HCT116 (cell line): ENCODE measurements around the gene IQCN. TPM values are rescaled to one million over a fixed set of nuclear protein-coding genes. Genes with fewer than 3 reads are reported as not detected.
A peak's percentile ranks its signal among the peaks of the same experiment; 100 is the strongest.

ENCODE experiments used
- ATAC-seq: fragments of 200-7000 bp; cut with Tn5 transposase; 2 replicates; pipeline ENCODE4 v1.9.1; 2020; ENCODE audit warnings: mild to moderate bottlenecking, moderate library complexity
- BruUV-seq: library from RNA; stranded (reverse); fragments of 400-500 nt; replicated peaks from 2 replicates; lab custom pipeline; 2021; lab: Mats Ljungman, UMichigan
- CTCF ChIA-PET: fragments of 300-600 bp; sonication (Branson Sonifier 250); formaldehyde crosslinking; loops from one replicate; lab custom pipeline; 2021; ENCODE audit warnings: antibody characterized with exemption; lab: Charles Lee
- POLR2A ChIA-PET: fragments of 300-600, 350-600 bp; sonication (Branson Sonifier 250); formaldehyde crosslinking; loops from one replicate; lab custom pipeline; 2021; ENCODE audit warnings: antibody characterized with exemption; lab: Charles Lee
- RAD21 ChIA-PET, 2 experiments: fragments of 300-600 bp; sonication (Branson Sonifier 250); formaldehyde crosslinking; loops; one replicate each; lab custom pipeline; 2023; ENCODE audit warnings: low total read pairs in 2 of 2; ENCODE audit not compliant: uncharacterized antibody in 2 of 2, unreplicated experiment in 2 of 2, low non-redundant PET in 1 of 2; lab: Charles Lee
- DNase-seq: peaks from one replicate; pipeline ENCODE4 v3.0.0-alpha.2; 2010; ENCODE audit warnings: low read depth, low spot score
- H2AFZ ChIP-seq: fragments of 200-600 bp; shearing (Covaris generic), sonication (generic); 2 replicates; pipeline ENCODE4 v1.6.1; 2017; ENCODE audit warnings: low read depth, mixed run types, mixed read lengths, antibody characterized with exemption, low read length; ENCODE audit not compliant: poor library complexity, severe bottlenecking
- H3K27ac ChIP-seq: 2 replicates; pipeline ENCODE4 v1.5.1; 2012; ENCODE audit warnings: low read depth, low read length
- H3K27me3 ChIP-seq: fragments of 200-600 bp; sonication (generic); 2 replicates; pipeline ENCODE4 v1.6.1; 2016; ENCODE audit warnings: mixed run types, low read length, mixed read lengths; ENCODE audit not compliant: insufficient read depth
- H3K36me3 ChIP-seq, 2 experiments: fragments of 200-500 bp in 1 of 2; fragments of 200-600 bp in 1 of 2; sonication (Bioruptor generic) in 1 of 2; sonication (generic) in 1 of 2; 2 replicates each; pipeline versions ENCODE4 v1.5.1 to v1.6.1; 2014 to 2016; ENCODE audit warnings: low read length in 2 of 2, inconsistent platforms in 1 of 2, mixed read lengths in 1 of 2, mixed run types in 1 of 2; ENCODE audit not compliant: insufficient read depth in 2 of 2, control insufficient read depth in 1 of 2
- H3K4me1 ChIP-seq, 2 experiments: fragments of 200-600 bp in 1 of 2; sonication (generic) in 1 of 2; 2 replicates each; pipeline versions ENCODE4 v1.5.1 to v1.6.1; 2012 to 2017; ENCODE audit warnings: low read length in 2 of 2, inconsistent platforms in 1 of 2, mild to moderate bottlenecking in 1 of 2, mixed read lengths in 1 of 2, mixed run types in 1 of 2, moderate library complexity in 1 of 2; ENCODE audit not compliant: insufficient read depth in 2 of 2, control insufficient read depth in 1 of 2
- H3K4me2 ChIP-seq: fragments of 200-600 bp; sonication (generic); 2 replicates; pipeline ENCODE4 v1.6.1; 2017; ENCODE audit warnings: mixed run types, low read length, mixed read lengths
- H3K4me3 ChIP-seq, 2 experiments: fragments of 200-600 bp in 1 of 2; sonication (generic) in 1 of 2; replicated peaks in 1 of 2; 2 replicates each; pipeline ENCODE4 v1.5.1; 2011 to 2016; ENCODE audit warnings: low read length in 2 of 2, control low read depth in 1 of 2, low read depth in 1 of 2, mild to moderate bottlenecking in 1 of 2, mixed read lengths in 1 of 2, mixed run types in 1 of 2
- H3K79me2 ChIP-seq: fragments of 200-600 bp; sonication (generic); 2 replicates; pipeline ENCODE4 v1.6.1; 2017; ENCODE audit warnings: mild to moderate bottlenecking, mixed run types, low read length, moderate library complexity, mixed read lengths; ENCODE audit not compliant: insufficient read depth
- H3K9ac ChIP-seq: fragments of 200-600 bp; sonication (generic); 2 replicates; pipeline ENCODE4 v1.6.1; 2016; ENCODE audit warnings: low read length, mixed read lengths
- H3K9me2 ChIP-seq: fragments of 200-600 bp; sonication (generic), shearing (Covaris generic); 2 replicates; pipeline ENCODE4 v1.6.1; 2017; ENCODE audit warnings: mixed run types, mild to moderate bottlenecking, moderate library complexity; ENCODE audit not compliant: insufficient read depth
- H3K9me3 ChIP-seq, 2 experiments: fragments of 200-500 bp in 1 of 2; fragments of 200-600 bp in 1 of 2; sonication (Bioruptor generic) in 1 of 2; sonication (generic) in 1 of 2; 2 replicates each; pipeline ENCODE4 v1.6.1; 2014 to 2017; ENCODE audit warnings: low read length in 2 of 2, mixed read lengths in 2 of 2, inconsistent platforms in 1 of 2, low read depth in 1 of 2, mild to moderate bottlenecking in 1 of 2, mixed run types in 1 of 2, moderate library complexity in 1 of 2; ENCODE audit not compliant: control insufficient read depth in 1 of 2, insufficient read depth in 1 of 2
- H4K20me1 ChIP-seq: fragments of 200-600 bp; sonication (generic), shearing (Covaris generic); 2 replicates; pipeline ENCODE4 v1.6.1; 2017; ENCODE audit warnings: mixed run types, mild to moderate bottlenecking, moderate library complexity; ENCODE audit not compliant: insufficient read depth
- EGR1 ChIP-seq: IDR thresholded peaks from 2 replicates; pipeline ENCODE4 v1.6.1; 2012; ENCODE audit warnings: low read depth
- POLR2AphosphoS5 ChIP-seq: IDR thresholded peaks from 2 replicates; pipeline ENCODE4 v1.6.1; 2011; ENCODE audit warnings: mild to moderate bottlenecking, low read depth, low read length, moderate library complexity
- SIN3A ChIP-seq: IDR thresholded peaks from 2 replicates; pipeline ENCODE4 v1.6.1; 2012; ENCODE audit warnings: low read depth
- SRF ChIP-seq: IDR thresholded peaks from 2 replicates; pipeline ENCODE4 v1.6.1; 2012; ENCODE audit warnings: low read depth
- TCF7L2 ChIP-seq: IDR thresholded peaks from 2 replicates; pipeline ENCODE4 v1.7.0; 2011; ENCODE audit warnings: borderline replicate concordance, inconsistent platforms; ENCODE audit not compliant: insufficient read depth, insufficient read length; ENCODE audit errors: extremely low read depth
- YY1 ChIP-seq: IDR thresholded peaks from 2 replicates; pipeline ENCODE4 v1.6.1; 2011; ENCODE audit warnings: low read length, low read depth, moderate library complexity, mild to moderate bottlenecking; ENCODE audit not compliant: insufficient replicate concordance; ENCODE audit errors: extremely low read depth
- intact Hi-C: fragments of 100-400 bp; cut with micrococcal nuclease; formaldehyde crosslinking; loops from 2 replicates; pipeline ENCODE4 v1.10.0; 2022
- total RNA-seq: library from RNA; stranded (reverse); gene quantifications from one replicate; pipeline ENCODE4 v1.2.1, GENCODE V29; 2021; ENCODE audit not compliant: unreplicated experiment
- TF ChIP-seq, protein P1 (sequence below): IDR thresholded peaks from 2 replicates; pipeline ENCODE4 v1.6.1; 2012; ENCODE audit warnings: low read depth
- TF ChIP-seq, protein P2 (sequence below): IDR thresholded peaks from 2 replicates; pipeline ENCODE4 v1.6.1; 2012

The IQCN gene
- total RNA-seq, 1 experiment from 2014 or later = 4.8 TPM

DNA sequence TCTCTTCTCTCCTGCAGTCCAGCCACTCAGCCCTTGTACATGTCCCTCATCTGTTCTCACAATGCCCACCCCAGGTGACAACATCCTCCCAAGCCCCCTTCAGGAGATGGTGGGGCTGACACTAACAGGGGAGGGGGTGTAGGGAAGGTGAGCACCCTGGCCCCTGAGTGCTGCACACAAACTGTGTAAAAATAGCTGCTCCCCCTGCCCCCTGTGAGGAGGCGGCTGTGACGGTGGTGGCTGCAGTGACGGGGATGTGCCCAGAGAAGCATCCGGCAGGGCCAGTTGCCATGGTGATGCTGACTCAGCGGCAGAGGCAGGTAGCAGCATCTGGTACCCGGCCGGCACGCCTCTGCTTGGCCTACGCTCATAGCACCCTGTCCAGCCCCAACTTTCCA lies 20.2 kb upstream of the IQCN start:
- no peaks in the 10 kb centered on the region for H3K9me3 ChIP-seq
- peak overlapping the region; percentile 94 for H3K27ac ChIP-seq
- no peak for TF ChIP-seq SIN3A
- TF ChIP-seq YY1 = no peak
- TF ChIP-seq POLR2AphosphoS5 = no peak
- H3K4me1 ChIP-seq = peaks cover 37 to 72% of the 10 kb centered on the region in 2 experiments
- no peaks in the 10 kb centered on the region for H3K27me3 ChIP-seq
- H3K4me3 ChIP-seq = no peak overlapping the region
- DNase-seq (no peak), ATAC-seq (no peak)
- H3K9me2 ChIP-seq = no peaks in the 10 kb centered on the region
- H3K79me2 ChIP-seq = no peaks in the 10 kb centered on the region
- RAD21 ChIA-PET = no interaction called here
- CTCF ChIA-PET = interaction anchor here (3.1 kb wide), 1 partner anchor 14 kb away, joined by 28 read pairs; the partner anchor contains the start of gene JUND
- H2AFZ ChIP-seq = no peak overlapping the region
- no TSS peak for BruUV-seq
- H3K9ac ChIP-seq = peak overlapping the region; percentile 86
- POLR2A ChIA-PET = interaction anchor here (4.4 kb wide), 1 partner anchor 13 kb away, joined by 138 read pairs; the partner anchor contains the start of gene JUND
- intact Hi-C loops = no loop called here
- H3K4me2 ChIP-seq = peak overlapping the region; percentile 98; the same call in 1 of the 2 replicates
- H3K36me3 ChIP-seq = no peaks in the 10 kb centered on the region
- H4K20me1 ChIP-seq = no peaks in the 10 kb centered on the region

DNA sequence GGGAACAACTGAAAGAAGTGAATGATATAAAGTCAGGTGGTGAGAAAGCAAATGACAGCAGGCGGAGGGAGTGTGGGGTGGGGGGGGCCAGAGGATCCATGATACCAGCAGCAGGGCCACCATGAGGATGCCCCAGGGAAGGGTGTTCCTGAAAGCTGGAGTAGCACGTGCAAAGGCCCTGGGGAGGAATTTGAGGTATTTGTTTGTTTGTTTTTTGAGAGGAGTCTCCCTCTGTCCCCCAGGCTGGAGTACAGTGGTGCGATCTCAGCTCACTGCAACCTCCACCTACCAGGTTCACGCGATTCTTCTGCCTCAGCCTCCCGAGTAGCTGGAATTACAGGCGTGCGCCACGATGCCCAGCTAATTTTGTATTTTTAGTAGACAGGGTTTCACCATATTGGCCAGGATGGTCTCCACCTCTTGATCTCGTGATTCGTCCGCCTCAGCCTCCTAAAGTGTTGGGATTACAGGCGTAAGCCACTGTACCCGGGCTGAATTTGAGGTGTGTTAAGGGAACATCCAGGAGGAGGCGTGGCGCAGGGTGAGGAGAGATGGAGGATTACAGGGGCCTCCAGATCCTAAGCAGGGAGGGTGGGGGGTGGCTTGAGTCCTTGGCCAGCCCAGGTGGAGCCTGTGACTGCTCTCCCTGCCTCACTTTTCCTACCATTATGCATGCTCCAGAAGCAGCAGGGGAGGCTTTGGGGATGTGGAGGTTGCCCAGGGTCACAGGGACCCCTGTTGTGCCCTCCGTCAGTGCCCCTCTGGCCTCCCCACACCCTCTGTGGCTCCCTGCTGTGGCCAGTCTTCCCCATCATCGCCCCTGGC lies 19.6 kb upstream of the IQCN start:
- TF ChIP-seq, protein P1, sequence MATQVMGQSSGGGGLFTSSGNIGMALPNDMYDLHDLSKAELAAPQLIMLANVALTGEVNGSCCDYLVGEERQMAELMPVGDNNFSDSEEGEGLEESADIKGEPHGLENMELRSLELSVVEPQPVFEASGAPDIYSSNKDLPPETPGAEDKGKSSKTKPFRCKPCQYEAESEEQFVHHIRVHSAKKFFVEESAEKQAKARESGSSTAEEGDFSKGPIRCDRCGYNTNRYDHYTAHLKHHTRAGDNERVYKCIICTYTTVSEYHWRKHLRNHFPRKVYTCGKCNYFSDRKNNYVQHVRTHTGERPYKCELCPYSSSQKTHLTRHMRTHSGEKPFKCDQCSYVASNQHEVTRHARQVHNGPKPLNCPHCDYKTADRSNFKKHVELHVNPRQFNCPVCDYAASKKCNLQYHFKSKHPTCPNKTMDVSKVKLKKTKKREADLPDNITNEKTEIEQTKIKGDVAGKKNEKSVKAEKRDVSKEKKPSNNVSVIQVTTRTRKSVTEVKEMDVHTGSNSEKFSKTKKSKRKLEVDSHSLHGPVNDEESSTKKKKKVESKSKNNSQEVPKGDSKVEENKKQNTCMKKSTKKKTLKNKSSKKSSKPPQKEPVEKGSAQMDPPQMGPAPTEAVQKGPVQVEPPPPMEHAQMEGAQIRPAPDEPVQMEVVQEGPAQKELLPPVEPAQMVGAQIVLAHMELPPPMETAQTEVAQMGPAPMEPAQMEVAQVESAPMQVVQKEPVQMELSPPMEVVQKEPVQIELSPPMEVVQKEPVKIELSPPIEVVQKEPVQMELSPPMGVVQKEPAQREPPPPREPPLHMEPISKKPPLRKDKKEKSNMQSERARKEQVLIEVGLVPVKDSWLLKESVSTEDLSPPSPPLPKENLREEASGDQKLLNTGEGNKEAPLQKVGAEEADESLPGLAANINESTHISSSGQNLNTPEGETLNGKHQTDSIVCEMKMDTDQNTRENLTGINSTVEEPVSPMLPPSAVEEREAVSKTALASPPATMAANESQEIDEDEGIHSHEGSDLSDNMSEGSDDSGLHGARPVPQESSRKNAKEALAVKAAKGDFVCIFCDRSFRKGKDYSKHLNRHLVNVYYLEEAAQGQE = no peak
- TF ChIP-seq TCF7L2 = no peak
- TF ChIP-seq EGR1 = no peak
- TF ChIP-seq, protein P2, sequence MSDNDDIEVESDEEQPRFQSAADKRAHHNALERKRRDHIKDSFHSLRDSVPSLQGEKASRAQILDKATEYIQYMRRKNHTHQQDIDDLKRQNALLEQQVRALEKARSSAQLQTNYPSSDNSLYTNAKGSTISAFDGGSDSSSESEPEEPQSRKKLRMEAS = peak; percentile 2; the same call in 1 of the 2 replicates
- TF ChIP-seq SRF = no peak
- POLR2A ChIA-PET = interaction anchor here (1.0 to 4.4 kb wide), 4 partner anchors 8 to 92 kb away, joined by 4 to 138 read pairs (median 15); partner anchors contain the start of genes GDF15 and JUND
- H4K20me1 ChIP-seq = no peaks in the 10 kb centered on the region
- H3K9me2 ChIP-seq = no peaks in the 10 kb centered on the region
- intact Hi-C loops = no loop called here
- peak; percentile 10 for ATAC-seq
- no peak for DNase-seq
- CTCF ChIA-PET = interaction anchor here (0.8 to 3.1 kb wide), 5 partner anchors 9 to 35 kb away, joined by 4 to 28 read pairs (median 7); partner anchors contain the start of genes IQCN and JUND
- H3K27ac ChIP-seq = peak overlapping the region; percentile 94
- peak overlapping the region; percentile 49 to 74 for H3K4me3 ChIP-seq
- peak overlapping the region; percentile 86 for H3K9ac ChIP-seq
- H3K79me2 ChIP-seq = no peaks in the 10 kb centered on the region
- no peaks in the 10 kb centered on the region for H3K36me3 ChIP-seq
- H3K4me1 ChIP-seq = peaks cover 31 to 72% of the 10 kb centered on the region in 2 experiments
- BruUV-seq = TSS peak; percentile 55
- no peaks in the 10 kb centered on the region for H3K27me3 ChIP-seq
- no peak overlapping the region for H2AFZ ChIP-seq
- H3K9me3 ChIP-seq = no peaks in the 10 kb centered on the region
- RAD21 ChIA-PET = interaction anchor here in 1 of 2 experiments (0.7 to 0.8 kb wide), 2 partner anchors 35 to 86 kb away, joined by 3 to 5 read pairs; no protein-coding TSS in a partner anchor
- peak overlapping the region; percentile 98 for H3K4me2 ChIP-seq
